GM21737 (cell line): ENCODE measurements around the gene KCNK5.

Source experiments
- ATAC-seq: cut with Tn5 transposase; IDR thresholded peaks from one replicate; pipeline ENCODE4 v1.9.1; 2021; ENCODE audit warnings: mild to moderate bottlenecking, moderate library complexity; ENCODE audit not compliant: unreplicated experiment

KCNK5 gene

GRCh38 chr6:39178235-39178634, 51.0 kb downstream of the KCNK5 start:
- no peak for ATAC-seq

DNA sequence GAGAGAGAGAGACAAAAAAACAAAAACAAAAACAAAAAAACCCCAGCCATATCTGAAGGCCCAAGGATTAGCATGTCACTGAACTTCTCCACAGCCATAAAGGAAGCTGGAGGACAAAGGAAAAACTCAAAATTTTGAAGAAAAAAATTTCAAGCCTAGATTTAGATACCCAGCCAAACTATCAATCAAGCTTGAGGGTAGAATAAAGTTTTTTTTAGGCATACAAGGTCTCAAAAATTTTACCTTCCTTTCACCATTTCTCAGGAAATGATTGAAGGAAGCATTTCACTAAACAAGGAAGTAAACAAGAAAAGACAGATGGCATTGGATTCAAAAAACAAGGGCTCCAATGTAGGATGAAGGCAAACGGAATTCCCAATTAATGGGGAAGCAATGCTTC, 52.1 kb downstream of the KCNK5 start:
- no peak for ATAC-seq

DNA sequence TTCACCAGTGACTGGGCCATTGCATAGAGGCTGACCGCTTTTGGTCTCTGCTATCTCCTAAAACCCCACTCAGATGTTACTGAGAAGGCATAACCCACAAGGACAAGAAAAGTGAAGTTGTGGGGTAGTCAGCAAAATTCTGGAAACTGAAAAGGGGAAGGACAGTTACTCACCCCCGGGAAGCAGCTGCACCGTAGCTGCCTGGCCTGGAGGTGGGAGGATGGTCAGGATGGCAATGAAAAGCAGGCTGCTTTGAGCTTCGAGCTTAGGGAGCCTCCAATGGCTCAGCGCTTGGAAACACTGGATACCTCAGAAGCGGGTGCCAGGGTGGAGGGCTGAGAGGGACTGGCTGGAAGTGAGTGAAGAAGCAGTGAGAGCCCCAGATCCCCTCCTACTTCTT, 56.0 kb downstream of the KCNK5 start:
- no peak for ATAC-seq

DNA sequence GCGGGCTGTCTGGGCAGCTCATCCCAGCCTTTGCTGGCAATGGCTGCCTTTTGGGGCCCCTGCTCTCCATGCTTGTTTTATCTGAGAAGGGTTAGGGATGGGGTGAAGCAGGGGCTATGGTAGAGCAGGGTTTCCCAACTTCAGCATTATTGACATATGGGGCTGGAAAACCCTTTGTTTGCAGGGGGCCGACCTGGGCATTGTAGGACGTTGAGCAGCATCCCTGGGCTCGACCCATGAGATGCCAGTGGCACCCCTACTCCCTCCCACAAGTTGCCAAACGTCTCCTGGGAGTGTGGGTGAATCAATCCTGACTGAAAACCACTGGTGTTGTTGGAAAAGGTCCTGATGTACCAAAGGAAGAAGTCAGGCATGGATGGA, 56.9 kb downstream of the KCNK5 start:
- no peak for ATAC-seq

GRCh38 chr6:39171489-39172376, 57.5 kb downstream of the KCNK5 start:
- no peak for ATAC-seq

GRCh38 chr6:39170860-39171259, 58.4 kb downstream of the KCNK5 start:
- ATAC-seq, result no peak

DNA sequence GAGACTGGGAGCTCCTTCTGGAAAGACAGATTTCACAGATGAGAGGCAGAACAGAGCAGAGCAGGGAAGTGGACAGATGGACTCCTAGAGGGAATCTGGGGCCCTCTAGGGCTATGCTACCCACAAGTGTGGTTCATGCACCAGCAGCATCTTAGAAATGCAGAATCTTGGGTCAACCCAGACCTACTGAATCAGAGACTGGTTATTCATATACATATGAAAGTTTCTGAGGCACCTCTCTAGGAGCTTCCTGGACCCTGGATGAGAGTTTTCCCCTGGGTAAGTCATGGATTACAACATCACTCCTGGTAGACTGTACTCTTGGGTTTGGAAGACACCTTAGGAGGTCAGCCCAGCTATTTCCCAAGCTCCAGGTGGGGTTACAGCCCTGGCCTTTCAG, 58.9 kb downstream of the KCNK5 start:
- no peak for ATAC-seq

DNA sequence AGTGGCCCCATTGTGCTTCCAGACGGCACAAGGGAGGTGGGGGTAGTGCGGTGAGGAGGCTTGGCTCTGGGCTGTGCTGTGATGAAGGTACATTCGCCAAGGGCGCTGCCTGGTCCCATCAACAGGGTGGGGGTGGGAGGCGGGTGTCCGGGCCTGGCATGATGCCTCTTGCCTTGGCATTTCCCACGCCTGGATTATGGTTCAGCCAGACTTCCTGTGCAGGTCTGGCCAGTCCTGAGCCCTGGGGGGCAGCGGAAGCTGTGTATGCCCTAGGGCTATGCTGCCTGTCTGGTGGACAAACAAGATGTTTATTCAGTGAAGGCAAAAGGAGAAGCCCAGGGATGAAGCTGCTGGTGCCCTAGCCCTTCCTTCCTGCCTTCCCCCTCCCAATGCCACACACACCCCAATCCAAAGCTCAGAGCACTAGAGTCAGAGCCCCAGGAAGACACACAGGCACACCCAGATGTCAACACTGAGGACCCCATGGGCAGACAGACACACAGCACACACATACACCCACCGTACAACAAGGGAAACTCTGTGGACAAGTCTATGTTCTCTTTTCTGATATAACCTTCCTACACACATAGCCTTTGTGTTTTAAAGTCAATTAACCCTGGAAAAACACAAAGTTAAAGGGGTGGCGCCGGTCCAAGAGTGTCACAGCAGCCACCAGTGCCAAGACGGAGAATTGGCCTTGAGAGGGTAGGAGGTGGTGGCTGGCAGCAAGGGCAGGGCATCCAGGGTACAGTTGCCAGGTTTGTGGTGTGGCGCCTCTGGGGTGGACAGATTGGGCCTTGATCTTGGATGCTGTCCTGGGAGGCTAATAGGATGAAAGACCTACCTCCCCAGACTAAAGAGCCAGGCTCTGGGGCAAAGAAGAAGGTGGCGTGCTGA, 59.6 kb downstream of the KCNK5 start:
- no peak for ATAC-seq

- ATAC-seq, result no peak
These were observed 61.2 kb downstream of the KCNK5 start for GRCh38 chr6:39167866-39168625.

DNA sequence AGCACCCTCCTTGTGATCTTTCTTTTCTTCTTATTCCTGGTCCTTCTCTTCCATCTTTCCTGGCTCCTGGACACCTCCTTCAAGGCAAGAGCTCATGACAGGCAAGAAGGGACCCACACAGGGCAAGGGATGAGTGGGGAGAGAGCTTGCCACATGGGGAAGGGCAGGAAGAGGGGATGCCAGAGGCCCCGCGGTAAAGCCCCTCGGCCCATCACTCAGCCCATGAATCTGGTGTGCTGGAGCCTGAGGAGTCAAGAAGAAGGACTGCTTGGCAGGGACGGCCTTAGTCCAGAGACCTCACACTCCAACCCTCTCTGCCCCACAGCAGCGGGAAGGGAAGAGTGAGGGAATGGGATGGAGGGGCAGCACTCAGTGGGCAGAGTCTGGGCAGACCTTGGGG, 62.0 kb downstream of the KCNK5 start:
- no peak for ATAC-seq

- ATAC-seq, result no peak
These were observed 62.4 kb downstream of the KCNK5 start for GRCh38 chr6:39166912-39167290.

GRCh38 chr6:39166189-39166911, 62.9 kb downstream of the KCNK5 start:
- peak; percentile 75 for ATAC-seq

- no peak for ATAC-seq
These were observed 71.8 kb downstream of the KCNK5 start for GRCh38 chr6:39157511-39157910.

GRCh38 chr6:39156801-39157200, 72.5 kb downstream of the KCNK5 start:
- no peak for ATAC-seq

- ATAC-seq, result no peak
These were observed 74.6 kb downstream of the KCNK5 start for GRCh38 chr6:39154705-39155104.

- no peak for ATAC-seq
These were observed 75.4 kb downstream of the KCNK5 start for GRCh38 chr6:39153766-39154397.

GRCh38 chr6:39152262-39152661, 77.0 kb downstream of the KCNK5 start:
- no peak for ATAC-seq

DNA sequence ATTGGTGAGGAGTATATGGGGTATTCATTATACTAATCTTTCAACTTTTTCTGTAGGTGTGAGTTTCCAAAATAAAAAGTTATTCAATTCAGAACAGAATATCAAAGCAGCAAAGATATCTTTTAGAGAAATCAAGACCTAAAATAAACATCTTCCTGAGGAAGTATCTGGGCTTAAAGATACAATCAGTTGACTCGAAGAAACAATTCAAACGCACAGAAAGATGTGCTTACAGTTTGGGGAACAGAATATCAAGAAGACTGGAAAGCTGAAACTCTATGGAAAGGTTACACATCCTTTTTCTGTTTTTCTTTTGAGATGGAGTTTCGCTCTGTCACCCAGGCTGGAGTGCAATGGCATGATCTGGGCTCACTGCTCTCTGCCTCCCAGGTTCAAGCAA, 78.1 kb downstream of the KCNK5 start:
- ATAC-seq, result no peak

DNA sequence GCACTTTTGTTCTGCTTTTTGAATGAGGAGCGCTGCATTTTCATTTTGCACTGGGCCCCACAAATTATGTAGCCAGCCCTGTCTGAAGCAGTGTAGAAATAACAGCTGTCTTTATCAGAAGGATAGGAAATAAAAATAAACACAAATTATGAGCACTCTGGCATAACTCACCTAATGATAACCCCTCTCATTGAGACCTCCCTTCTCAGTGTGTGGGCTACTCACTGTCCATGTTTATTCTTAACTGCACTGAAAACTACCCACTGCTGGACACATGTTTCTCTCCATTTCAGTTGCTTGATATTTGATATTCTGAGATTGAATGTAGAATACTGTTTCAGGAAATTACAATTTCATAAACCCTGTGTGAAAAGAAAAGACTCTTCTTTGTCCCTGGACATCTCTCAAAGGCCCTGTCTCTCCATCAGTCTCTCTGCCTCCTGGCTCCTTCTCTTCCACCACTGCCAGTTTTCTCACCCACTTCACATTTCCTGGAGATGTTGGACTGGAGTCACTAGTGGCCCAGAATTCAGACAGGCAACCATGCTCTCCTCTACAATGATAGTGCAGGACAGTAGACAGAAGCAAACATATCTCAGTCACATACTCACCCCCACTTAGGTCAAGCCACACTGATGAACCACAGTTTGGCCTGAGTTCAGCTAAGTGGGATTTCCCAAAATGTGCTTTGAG, 84.6 kb downstream of the KCNK5 start:
- ATAC-seq, result no peak
